ENCODE data around the gene RAB22A. TPM values are rescaled to one million over a fixed set of nuclear protein-coding genes. Genes with fewer than 3 reads are reported as not detected.
A peak's percentile ranks its signal among the peaks of the same experiment; 100 is the strongest.

RAB22A gene
- total and polyA plus RNA-seq, 2 donors from 2014 or later: 7.0 to 20.7 TPM

GRCh38 chr20:58306421-58307261 is 2.9 kb upstream of the RAB22A start:
- no peaks in the 10 kb centered on the region for H3K27me3 ChIP-seq (ENCODE audit: control insufficient read depth, insufficient read depth, low read length)
- H3K4me1 ChIP-seq (ENCODE audit: control insufficient read depth in 2 of 3, insufficient read depth in 2 of 3, low read depth in 1 of 3, low read length in 3 of 3): peaks cover 0 to 6% (median 4%) of the 10 kb centered on the region in 3 donors
- peak overlapping the region; percentile 27 to 65 for H3K27ac ChIP-seq (ENCODE audit: low read depth in 2 of 2, low read length in 2 of 2)
- peak in 1 of 5 donors; percentile 13 for DNase-seq
- FAIRE-seq: no peak
- intact Hi-C loops (cut with DNase I): loop anchor here (5.0 kb wide), 1 partner anchor 261 kb away; no protein-coding TSS in a partner anchor
- no peak overlapping the region for H3K9ac ChIP-seq (ENCODE audit: low read length in 3 of 3)
- TF ChIP-seq CTCF (IDR thresholded peaks at IDR 0.05; ENCODE audit: borderline replicate concordance, extremely low read depth, insufficient read depth): no peak
- no peaks in the 10 kb centered on the region for H3K9me3 ChIP-seq (ENCODE audit: control insufficient read depth in 2 of 3, insufficient read depth in 1 of 3, low read length in 3 of 3)
- H3K36me3 ChIP-seq (ENCODE audit: control insufficient read depth in 2 of 3, insufficient read depth in 3 of 3, low read length in 3 of 3): peaks cover 0 to 4% (median 0%) of the 10 kb centered on the region in 3 donors
- H3K4me3 ChIP-seq (ENCODE audit: low read length in 3 of 3): peak overlapping the region in 1 of 3 donors; percentile 30

DNA sequence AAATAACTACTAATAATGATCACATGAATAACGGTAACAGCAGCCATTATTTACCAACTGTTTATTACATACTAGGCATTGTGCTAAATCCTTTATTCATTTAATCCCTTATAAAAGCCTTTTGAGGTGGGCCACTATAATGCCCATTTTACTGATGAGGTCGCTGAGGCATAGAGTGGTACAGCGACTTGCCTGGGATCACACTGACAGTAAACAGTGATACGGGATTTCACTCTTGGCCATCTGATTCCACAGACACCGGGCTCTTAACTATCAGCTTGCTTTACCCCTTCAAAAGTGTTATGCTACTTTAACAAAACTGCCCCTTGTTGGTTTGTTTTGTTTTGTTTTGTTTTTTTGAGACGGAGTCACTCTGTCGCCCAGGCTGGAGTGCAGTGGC is 2.2 kb upstream of the RAB22A start:
- H3K36me3 ChIP-seq (ENCODE audit: control insufficient read depth in 2 of 3, insufficient read depth in 3 of 3, low read length in 3 of 3): peaks cover 0 to 4% (median 0%) of the 10 kb centered on the region in 3 donors
- intact Hi-C loops (cut with DNase I): loop anchor here (5.0 kb wide), 1 partner anchor 260 kb away; no protein-coding TSS in a partner anchor
- peaks cover 0 to 6% (median 4%) of the 10 kb centered on the region in 3 donors for H3K4me1 ChIP-seq (ENCODE audit: control insufficient read depth in 2 of 3, insufficient read depth in 2 of 3, low read depth in 1 of 3, low read length in 3 of 3)
- no peak for TF ChIP-seq CTCF (IDR thresholded peaks at IDR 0.05; ENCODE audit: borderline replicate concordance, extremely low read depth, insufficient read depth)
- peak overlapping the region in 1 of 3 donors; percentile 30 for H3K4me3 ChIP-seq (ENCODE audit: low read length in 3 of 3)
- no peaks in the 10 kb centered on the region for H3K27me3 ChIP-seq (ENCODE audit: control insufficient read depth, insufficient read depth, low read length)
- no peaks in the 10 kb centered on the region for H3K9me3 ChIP-seq (ENCODE audit: control insufficient read depth in 2 of 3, insufficient read depth in 1 of 3, low read length in 3 of 3)
- FAIRE-seq (no peak), DNase-seq (no peak)
- H3K27ac ChIP-seq (ENCODE audit: low read depth in 2 of 2, low read length in 2 of 2): peak overlapping the region in 1 of 2 donors; percentile 65
- H3K9ac ChIP-seq (ENCODE audit: low read length in 3 of 3): no peak overlapping the region

DNA sequence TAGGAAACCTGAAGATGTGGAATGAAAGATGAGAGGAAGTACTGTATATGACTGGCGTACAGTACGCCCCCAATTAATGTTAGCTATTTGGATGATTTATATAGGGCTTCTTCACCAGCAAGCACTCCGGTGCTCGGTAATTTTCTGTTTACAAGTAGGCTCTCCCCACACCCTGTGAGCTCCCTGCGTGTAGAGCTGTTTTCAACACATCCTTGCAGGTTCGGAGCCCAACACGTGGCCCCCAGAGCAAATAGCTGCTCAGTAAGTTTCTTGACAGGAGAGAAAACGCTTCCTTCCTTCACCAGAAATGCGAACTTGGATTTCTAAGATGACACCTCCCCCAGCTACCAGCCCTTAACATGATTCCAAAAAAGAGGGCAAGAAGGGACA is 1.2 kb upstream of the RAB22A start:
- Histone ChIP-seq H3K27me3 (ENCODE audit: control insufficient read depth, insufficient read depth, low read length) (no peaks in the 10 kb centered on the region), H3K4me3 (ENCODE audit: low read length in 3 of 3) (peak overlapping the region; percentile 24 to 84 (median 71)), H3K4me1 (ENCODE audit: control insufficient read depth in 2 of 3, insufficient read depth in 2 of 3, low read depth in 1 of 3, low read length in 3 of 3) (peaks cover 0 to 6% (median 4%) of the 10 kb centered on the region in 3 donors), H3K27ac (ENCODE audit: low read depth in 2 of 2, low read length in 2 of 2) (no peak overlapping the region), H3K36me3 (ENCODE audit: control insufficient read depth in 2 of 3, insufficient read depth in 3 of 3, low read length in 3 of 3) (peaks cover 0 to 4% (median under 1%) of the 10 kb centered on the region in 3 donors), H3K9me3 (ENCODE audit: control insufficient read depth in 2 of 3, insufficient read depth in 1 of 3, low read length in 3 of 3) (no peaks in the 10 kb centered on the region), H3K9ac (ENCODE audit: low read length in 3 of 3) (peak overlapping the region in 1 of 3 donors; percentile 58)
- DNase-seq (peak in 1 of 5 donors; percentile 9), FAIRE-seq (no peak)
- intact Hi-C loops (cut with DNase I): loop anchor here (5.0 kb wide), 1 partner anchor 259 kb away; no protein-coding TSS in a partner anchor
- TF ChIP-seq CTCF (IDR thresholded peaks at IDR 0.05; ENCODE audit: borderline replicate concordance, extremely low read depth, insufficient read depth): no peak
